ENCODE measurements around the gene LRP2.

GRCh38 chr2:169363560-169364150 is 1.3 kb upstream of the LRP2 start:
- TF ChIP-seq POLR2A (IDR thresholded peaks at IDR 0.05; ENCODE audit: low read depth, low read length) = no peak
- TF ChIP-seq TAF1 (IDR thresholded peaks at IDR 0.05; ENCODE audit: low read depth, low read length) = no peak
